ENCODE results near the gene COX6B2. TPM values are rescaled to one million over a fixed set of nuclear protein-coding genes. Genes with fewer than 3 reads are reported as not detected.

Gene COX6B2
- total RNA-seq, 4 donors from 2014 or later = not detected

GRCh38 chr19:55366790-55367189 lies 12.3 kb upstream of the COX6B2 start:
- no peak overlapping the region for H3K4me3 ChIP-seq
- no peaks in the 10 kb centered on the region for H3K4me1 ChIP-seq
- intact Hi-C loops (cut with DNase I; ENCODE audit: low total_unique reads) (no loop called here), in situ Hi-C loops (cut with MboI; ENCODE audit: low sequenced_read_pairs in 4 of 4) (no loop called here)
- DNase-seq (no peak), ATAC-seq (no peak)
- no peaks in the 10 kb centered on the region for H3K36me3 ChIP-seq
- no peak for TF ChIP-seq POLR2A (IDR thresholded peaks at IDR 0.05)
- no peak for TF ChIP-seq CTCF (IDR thresholded peaks at IDR 0.05 in 4 of 5, conservative IDR thresholded peaks at IDR 0.05 in 1 of 5)
- H3K27me3 ChIP-seq = peaks cover 34 to 43% (median 38%) of the 10 kb centered on the region in 3 donors
- no peaks in the 10 kb centered on the region for H3K9me3 ChIP-seq
- H3K27ac ChIP-seq = no peak overlapping the region

GRCh38 chr19:55365964-55366363 lies 11.4 kb upstream of the COX6B2 start:
- no peak for DNase-seq
- peaks cover 26 to 35% (median 32%) of the 10 kb centered on the region in 3 donors for H3K27me3 ChIP-seq
- no peak for TF ChIP-seq CTCF (IDR thresholded peaks at IDR 0.05 in 4 of 5, conservative IDR thresholded peaks at IDR 0.05 in 1 of 5)
- no peak for TF ChIP-seq POLR2A (IDR thresholded peaks at IDR 0.05)
- no peak for ATAC-seq
- in situ Hi-C loops (cut with MboI; ENCODE audit: low sequenced_read_pairs in 4 of 4) (no loop called here), intact Hi-C loops (cut with DNase I; ENCODE audit: low total_unique reads) (no loop called here)
- no peaks in the 10 kb centered on the region for H3K9me3 ChIP-seq
- no peaks in the 10 kb centered on the region for H3K4me1 ChIP-seq
- no peak overlapping the region for H3K27ac ChIP-seq
- no peak overlapping the region for H3K4me3 ChIP-seq
- H3K36me3 ChIP-seq = no peaks in the 10 kb centered on the region

- no peaks in the 10 kb centered on the region for H3K36me3 ChIP-seq
- no peaks in the 10 kb centered on the region for H3K4me1 ChIP-seq
- in situ Hi-C loops (cut with MboI; ENCODE audit: low sequenced_read_pairs in 4 of 4) = no loop called here
- peaks cover 22 to 28% (median 24%) of the 10 kb centered on the region in 3 donors for H3K27me3 ChIP-seq
- no peak overlapping the region for H3K4me3 ChIP-seq
- intact Hi-C loops (cut with DNase I; ENCODE audit: low total_unique reads) = no loop called here
- H3K27ac ChIP-seq = no peak overlapping the region
- no peak for DNase-seq
- TF ChIP-seq CTCF (IDR thresholded peaks at IDR 0.05 in 4 of 5, conservative IDR thresholded peaks at IDR 0.05 in 1 of 5) (no peak), POLR2A (IDR thresholded peaks at IDR 0.05) (no peak)
- no peak for ATAC-seq
- H3K9me3 ChIP-seq = no peaks in the 10 kb centered on the region
Observed at GRCh38 chr19:55365245-55365644, 10.7 kb upstream of the COX6B2 start.

GRCh38 chr19:55362990-55363716 lies 8.6 kb upstream of the COX6B2 start, which contains the start of gene GARIN5B:
GARIN5B (minus strand) TSS chr19:55363260; CDS start chr19:55363066, 194 bp downstream.
- Histone ChIP-seq H3K27ac (no peak within 1 kb of the TSS), H3K36me3 (no peaks in the 10 kb centered on the region), H3K9me3 (no peaks in the 10 kb centered on the region), H3K4me1 (no peaks in the 10 kb centered on the region), H3K4me3 (no peak within 1 kb of the TSS), H3K27me3 (peaks cover 4 to 9% (median 6%) of the 10 kb centered on the region in 3 donors)
- DNase-seq (no peak), ATAC-seq (no peak)
- intact Hi-C loops (cut with DNase I; ENCODE audit: low total_unique reads) (no loop called here), in situ Hi-C loops (cut with MboI; ENCODE audit: low sequenced_read_pairs in 4 of 4) (no loop called here)
- no peak for TF ChIP-seq POLR2A (IDR thresholded peaks at IDR 0.05)
- TF ChIP-seq CTCF (IDR thresholded peaks at IDR 0.05 in 4 of 5, conservative IDR thresholded peaks at IDR 0.05 in 1 of 5) = no peak

Measured in gastrocnemius medialis (tissue), 4 donors.